OCI-LY1 (cell line): ENCODE measurements around the gene STEAP2.

ENCODE experiments used
- CTCF ChIP-seq: fragments of 200-600 bp; sonication (generic), shearing (Covaris generic); IDR thresholded peaks from 2 replicates; pipeline ENCODE4 v1.5.1; 2017; ENCODE audit warnings: mild to moderate bottlenecking, antibody characterized with exemption, low read length, moderate library complexity, mixed read lengths
- EZH2 ChIP-seq: fragments of 200-600 bp; sonication (generic), shearing (Covaris generic); IDR thresholded peaks from 2 replicates; pipeline ENCODE4 v1.8.0; 2017; ENCODE audit warnings: borderline replicate concordance, mixed run types, mild to moderate bottlenecking, antibody characterized with exemption, low read length, moderate library complexity, mixed read lengths

- TF ChIP-seq CTCF (no peak), EZH2 (no peak)
Measured at GRCh38 chr7:90166153-90166552, 45.4 kb upstream of the STEAP2 start.
